HTR-8/SVneo (cell line): ENCODE measurements around the gene INTS6.
"Not testable (repeated sequence)": the region's sequence is repeated elsewhere in the genome, so short reads cannot be mapped to it uniquely, and the experiment has no call there.

ENCODE experiments used
- DNase-seq: peaks from one replicate; pipeline ENCODE4 v3.0.0; 2011; ENCODE audit warnings: low spot score, mixed read lengths; ENCODE audit not compliant: insufficient read length
- FAIRE-seq: peaks from 2 replicates; lab custom pipeline; 2011; peaks lifted over from hg19 to GRCh38; lab: Jason Lieb, UNC

The INTS6 gene

GRCh38 chr13:51417716-51418115 lies 35.1 kb downstream of the INTS6 start:
- no peak for FAIRE-seq
- no peak for DNase-seq

- FAIRE-seq (no peak), DNase-seq (no peak)
Observed at GRCh38 chr13:51416107-51416506, 36.7 kb downstream of the INTS6 start.

- DNase-seq, FAIRE-seq: not testable (repeated sequence)
Observed at GRCh38 chr13:51415339-51415738, 37.5 kb downstream of the INTS6 start.

GRCh38 chr13:51412431-51412830 lies 40.4 kb downstream of the INTS6 start:
- FAIRE-seq (no peak), DNase-seq (no peak)

- no peak for FAIRE-seq
- no peak for DNase-seq
Observed at GRCh38 chr13:51405176-51405575, 47.7 kb downstream of the INTS6 start.

GRCh38 chr13:51397262-51397941 lies 55.4 kb downstream of the INTS6 start:
- DNase-seq, result no peak
- FAIRE-seq, result no peak

DNA sequence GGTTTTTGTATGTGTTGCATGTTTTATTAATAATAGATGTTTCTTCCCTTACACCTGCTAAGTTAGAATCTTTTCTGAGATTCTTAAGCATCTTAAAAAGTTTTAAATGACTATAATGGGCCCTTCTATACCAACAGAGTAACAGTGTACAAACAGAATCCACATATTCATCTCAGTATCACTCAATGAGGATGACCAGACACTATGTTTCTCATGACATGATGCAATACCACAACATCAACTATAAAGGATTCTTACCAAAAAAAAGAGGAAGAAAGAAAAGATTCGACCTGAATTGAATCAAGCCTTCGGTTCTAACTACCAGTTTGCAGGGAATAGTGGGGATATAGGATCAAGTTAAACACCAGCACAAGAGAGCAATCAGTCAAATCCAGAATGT lies 56.5 kb downstream of the INTS6 start:
- FAIRE-seq, result no peak
- no peak for DNase-seq

- no peak for DNase-seq
- FAIRE-seq, result no peak
Observed at GRCh38 chr13:51394724-51395123, 58.1 kb downstream of the INTS6 start.

GRCh38 chr13:51385114-51385513 lies 67.7 kb downstream of the INTS6 start:
- no peak for FAIRE-seq
- DNase-seq, result no peak

DNA sequence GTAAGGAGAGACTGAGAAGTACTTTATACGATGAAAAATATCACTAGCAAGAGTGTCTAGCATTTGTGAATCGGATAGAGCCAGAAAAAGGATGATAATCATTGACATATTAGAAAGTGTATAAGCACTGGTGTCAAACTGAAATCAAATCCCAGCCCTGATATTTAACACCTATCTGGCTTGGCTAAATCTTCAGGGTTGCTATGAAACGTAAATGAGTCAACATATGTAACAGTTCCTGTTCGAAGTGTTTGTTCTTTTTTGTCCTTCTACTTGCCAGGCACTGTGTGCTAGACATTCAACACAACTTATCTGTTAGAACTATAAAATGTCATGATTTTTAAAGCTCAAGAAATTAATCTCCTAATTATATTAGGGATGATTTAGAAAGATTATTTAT lies 72.6 kb downstream of the INTS6 start:
- DNase-seq (no peak), FAIRE-seq (no peak)

GRCh38 chr13:51373451-51373850 lies 79.4 kb downstream of the INTS6 start:
- FAIRE-seq (no peak), DNase-seq (no peak)

DNA sequence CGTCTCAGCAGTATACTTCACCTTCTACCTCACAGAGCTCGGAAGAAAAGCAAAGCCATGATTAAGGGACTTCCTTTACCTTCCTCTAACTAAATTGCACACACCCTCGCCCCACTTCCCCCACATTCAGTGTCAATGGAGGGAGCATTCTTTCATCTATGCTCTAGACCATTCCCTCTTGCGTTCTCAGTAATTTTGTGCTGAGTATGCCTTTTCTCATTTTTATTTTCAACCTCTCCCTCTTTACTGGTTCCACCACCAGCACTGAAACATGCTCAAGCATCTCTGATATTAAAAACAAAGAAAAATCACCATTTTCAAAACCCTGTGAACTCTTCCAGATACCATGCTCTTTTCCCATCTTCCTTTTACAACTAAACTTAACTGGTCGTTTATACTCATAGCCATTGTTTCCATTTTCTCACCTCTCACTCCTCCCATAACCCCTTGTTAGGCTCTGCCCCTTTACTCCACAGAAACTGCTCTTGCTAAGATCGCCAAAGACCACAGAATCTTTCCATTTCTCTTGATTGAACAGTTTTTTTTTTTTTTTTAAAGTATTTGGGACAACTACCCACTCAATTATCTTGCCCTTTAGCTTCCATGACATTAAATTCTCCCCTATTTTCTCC lies 81.0 kb downstream of the INTS6 start:
- DNase-seq (no peak), FAIRE-seq (no peak)

DNA sequence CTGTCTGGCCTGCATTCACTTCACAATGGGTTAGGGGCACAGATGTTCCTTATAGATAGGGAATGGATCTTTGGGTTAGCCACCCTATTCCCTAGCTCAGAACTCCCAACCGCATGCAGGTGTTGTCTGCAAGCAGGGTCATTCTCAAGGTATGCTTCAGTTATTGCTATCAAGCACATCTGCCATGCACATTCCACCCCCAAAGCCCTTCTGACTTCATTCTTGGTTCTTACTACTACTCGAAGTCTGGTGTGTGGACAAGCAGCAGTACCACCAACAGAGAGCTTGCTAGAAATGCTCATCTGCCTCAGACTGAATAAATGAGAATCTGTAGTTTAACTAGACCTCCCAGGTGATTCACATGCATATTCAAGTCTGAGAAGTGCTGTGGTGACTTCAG lies 82.0 kb downstream of the INTS6 start:
- DNase-seq (no peak), FAIRE-seq (no peak)

DNA sequence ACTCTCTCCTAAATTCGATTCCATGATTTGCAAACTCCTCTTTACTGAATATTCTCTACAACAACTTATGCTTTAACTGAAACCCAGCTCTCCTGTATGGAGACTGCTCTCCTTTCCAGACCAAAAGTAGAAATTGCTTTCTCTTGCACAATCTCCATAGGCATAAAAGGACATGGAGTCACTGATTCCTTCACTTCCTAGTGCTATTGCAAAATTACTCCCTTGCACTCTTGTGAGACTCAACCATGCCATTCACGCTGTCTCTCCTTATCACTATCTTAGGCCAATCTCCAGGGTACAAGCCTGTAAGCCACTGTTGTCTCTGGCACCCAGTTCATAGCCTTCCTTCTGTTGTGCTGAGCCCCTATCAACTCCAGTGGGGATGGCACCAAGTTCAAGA lies 82.7 kb downstream of the INTS6 start:
- FAIRE-seq, result no peak
- DNase-seq, result no peak

DNA sequence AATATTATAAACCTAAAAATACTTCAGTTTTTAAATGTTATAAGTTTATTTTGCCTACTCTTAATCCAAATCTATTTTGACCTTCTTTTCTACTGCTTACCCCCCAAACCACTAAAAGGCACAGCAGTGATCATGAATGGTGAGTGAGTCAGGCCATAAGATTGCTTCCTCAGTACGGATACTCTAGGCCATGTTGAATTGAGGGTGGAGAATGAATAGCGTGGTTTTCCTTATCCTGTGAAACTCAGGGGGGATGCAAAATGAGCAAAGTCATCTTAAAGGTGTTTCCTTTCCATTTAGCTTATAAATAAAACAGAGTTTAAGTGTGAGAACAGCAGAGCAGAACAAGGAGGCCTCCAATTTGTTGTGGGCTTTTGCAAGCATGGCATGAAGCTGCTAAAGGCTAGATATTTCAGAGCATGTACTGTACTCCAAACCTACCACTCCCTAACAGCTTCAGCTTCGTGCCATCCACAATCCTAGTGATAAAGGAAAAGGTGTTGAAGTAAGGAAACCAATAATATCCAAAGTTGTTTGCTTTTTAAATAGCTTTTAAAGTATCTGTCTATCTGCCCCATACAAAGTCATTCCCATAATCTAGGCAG lies 88.3 kb downstream of the INTS6 start:
- DNase-seq, result no peak
- no peak for FAIRE-seq

DNA sequence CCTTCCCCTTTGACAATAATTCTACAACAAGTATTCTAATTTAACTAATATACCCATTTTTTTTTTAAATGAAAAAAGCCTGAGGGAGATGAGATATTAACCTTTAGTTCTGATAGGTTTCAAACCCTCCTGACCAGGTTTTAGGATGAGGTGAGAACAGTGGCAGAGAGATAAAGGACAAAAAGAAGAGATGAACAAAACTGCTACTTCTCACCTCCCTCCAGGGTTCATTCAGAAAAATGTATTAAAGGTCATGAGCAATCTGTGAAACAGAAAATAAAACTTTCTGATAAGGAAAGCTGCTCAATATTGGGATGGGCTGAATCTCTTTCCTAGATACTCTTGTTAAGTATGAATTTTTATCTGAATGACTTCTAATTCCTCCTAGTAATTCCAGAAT lies 89.2 kb downstream of the INTS6 start:
- no peak for DNase-seq
- no peak for FAIRE-seq

DNA sequence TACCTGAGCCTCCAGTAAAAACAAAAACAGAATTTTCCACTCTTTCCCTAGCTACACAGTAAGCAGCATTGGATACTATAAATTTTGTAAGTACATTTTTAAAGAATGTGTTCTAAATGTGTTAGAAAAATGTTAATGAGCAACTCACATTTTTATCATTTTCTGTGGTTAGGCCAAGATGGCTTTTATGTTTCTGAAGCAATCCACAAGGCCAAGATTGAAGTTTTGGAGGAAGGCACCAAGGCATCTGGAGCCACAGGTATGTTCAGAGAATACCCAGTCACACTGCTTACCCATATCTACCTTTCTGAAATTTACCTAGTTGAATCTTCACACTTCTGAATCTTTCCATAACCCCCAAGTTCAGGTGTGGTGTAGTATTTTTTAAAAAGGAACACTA lies 91.7 kb downstream of the INTS6 start:
- no peak for FAIRE-seq
- DNase-seq, result no peak

GRCh38 chr13:51360489-51360888 lies 92.3 kb downstream of the INTS6 start:
- DNase-seq (no peak), FAIRE-seq (no peak)

DNA sequence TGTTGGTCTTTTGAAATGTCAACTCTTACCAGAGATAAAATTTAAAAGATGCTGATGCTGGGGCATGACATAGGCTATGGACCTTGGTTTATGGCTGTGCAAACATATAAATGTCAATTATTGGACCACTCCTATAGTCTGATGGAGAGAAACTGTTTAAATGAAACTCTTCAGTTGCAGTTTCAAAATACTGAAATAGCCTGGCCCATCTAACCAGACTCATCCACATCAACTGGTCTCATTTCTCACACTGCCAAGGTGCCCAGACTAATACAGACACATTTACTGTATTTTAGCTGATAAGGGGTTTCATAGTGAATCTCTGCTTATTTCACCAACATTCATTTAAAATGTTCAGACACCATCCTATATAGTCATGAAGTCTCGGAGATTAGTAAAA lies 93.5 kb downstream of the INTS6 start:
- FAIRE-seq (no peak), DNase-seq (no peak)

GRCh38 chr13:51357928-51358595 lies 94.8 kb downstream of the INTS6 start:
- no peak for FAIRE-seq
- DNase-seq, result no peak

DNA sequence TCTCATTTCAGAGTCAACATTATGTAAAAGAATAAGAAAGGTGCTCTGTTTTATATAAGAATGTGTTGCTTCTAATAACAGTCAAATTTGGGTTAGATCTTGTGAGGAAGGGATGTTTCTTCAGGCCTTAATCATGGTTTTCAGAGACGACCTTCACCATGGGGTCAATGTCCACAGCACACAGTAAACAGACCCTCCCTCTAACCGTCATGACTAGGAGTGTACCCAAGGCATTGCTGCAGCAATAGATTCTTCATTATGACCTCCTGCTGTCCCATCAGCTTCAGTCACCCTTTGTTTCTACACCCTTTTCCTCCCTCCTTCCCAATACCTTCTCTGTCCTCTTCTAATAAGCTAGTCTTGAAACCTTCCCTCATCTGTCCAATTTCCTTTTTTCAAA lies 97.6 kb downstream of the INTS6 start:
- DNase-seq, result no peak
- FAIRE-seq, result no peak
